Stimulated activated CD4-positive, alpha-beta T cell treated with anti-CD3 and anti-CD28 coated beads, Interleukin-15, amount 100 ng/mL, for 48 hours (primary cell): Measurements from ENCODE around the gene ZXDA.
"Not testable (repeated sequence)": the region's sequence is repeated elsewhere in the genome, so short reads cannot be mapped to it uniquely, and the experiment has no call there.

Experiments
- DNase-seq, 2 donors: peaks; one replicate each; pipeline ENCODE4 v3.0.0-alpha.2; 2020; ENCODE audit warnings: low read depth in 2 of 2

ZXDA gene

GRCh38 chrX:57910287-57910912 lies at the start of gene ZXDA:
ZXDA (minus strand) TSS chrX:57910458; CDS start chrX:57910420, 38 bp downstream.
- DNase-seq = not testable (repeated sequence)

GRCh38 chrX:57952320-57952678 lies 42.0 kb upstream of the ZXDA start:
- DNase-seq = no peak

- no peak for DNase-seq
These were observed 41.5 kb upstream of the ZXDA start for GRCh38 chrX:57951666-57952319.

DNA sequence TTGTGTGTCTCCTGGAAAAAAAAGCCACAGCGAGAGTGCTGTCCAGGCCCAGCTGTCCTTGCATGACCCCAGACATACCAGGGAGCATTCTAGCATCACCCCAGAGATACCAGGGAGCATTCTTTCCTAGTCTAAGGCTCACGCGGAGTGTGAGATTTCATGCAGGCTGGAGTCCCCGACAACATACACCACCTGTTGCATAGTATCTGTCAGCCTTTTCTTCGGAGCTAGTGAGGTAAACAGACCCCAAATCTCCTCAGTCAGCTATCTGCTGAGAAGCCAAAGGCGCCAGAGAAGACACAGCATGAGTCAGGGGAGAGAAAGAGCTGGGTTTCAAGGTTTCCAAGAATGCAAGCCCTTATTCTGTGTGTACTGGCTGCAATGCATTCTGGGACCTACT lies 23.1 kb upstream of the ZXDA start:
- DNase-seq = no peak

DNA sequence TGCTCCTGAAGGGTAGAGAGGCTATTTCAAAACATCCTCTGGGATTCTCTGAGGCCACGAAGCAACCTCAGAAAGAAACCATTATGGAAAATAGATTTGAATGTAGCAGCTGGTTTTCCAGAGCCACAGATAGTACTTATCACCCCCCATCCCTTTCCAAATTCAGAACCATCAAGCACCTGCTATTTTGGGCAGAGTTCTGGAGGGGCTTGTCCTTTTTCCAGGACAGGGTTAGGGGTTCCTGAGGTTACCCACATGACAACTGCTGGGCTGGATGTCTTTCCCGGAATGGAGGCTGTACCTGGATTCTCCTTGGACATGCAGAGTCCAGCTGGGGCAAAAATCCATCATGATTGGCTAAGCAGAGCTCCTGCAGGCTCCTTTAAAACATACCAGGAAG lies 22.0 kb upstream of the ZXDA start:
- DNase-seq = no peak

GRCh38 chrX:57930051-57930450 lies 19.8 kb upstream of the ZXDA start:
- DNase-seq = no peak

GRCh38 chrX:57929373-57929772 lies 19.1 kb upstream of the ZXDA start:
- DNase-seq = no peak

DNA sequence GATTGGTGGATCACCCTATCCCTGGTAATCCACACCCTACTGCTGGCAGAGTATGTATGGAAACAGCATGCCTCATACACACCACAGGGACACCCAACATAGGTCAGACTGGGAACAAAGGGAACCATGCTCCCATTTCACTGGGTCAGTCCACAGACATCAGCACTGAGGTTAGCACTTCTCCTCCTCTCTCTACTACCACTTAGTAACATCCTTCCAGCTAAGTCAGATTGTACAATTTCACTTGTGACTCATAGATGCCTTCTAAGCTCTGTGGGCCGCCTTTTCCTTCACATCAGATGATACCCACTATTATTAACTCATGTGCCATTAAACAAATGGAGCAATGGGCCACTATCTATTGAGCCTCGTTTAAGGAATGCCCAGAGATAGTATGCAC lies 15.5 kb upstream of the ZXDA start:
- no peak for DNase-seq

DNA sequence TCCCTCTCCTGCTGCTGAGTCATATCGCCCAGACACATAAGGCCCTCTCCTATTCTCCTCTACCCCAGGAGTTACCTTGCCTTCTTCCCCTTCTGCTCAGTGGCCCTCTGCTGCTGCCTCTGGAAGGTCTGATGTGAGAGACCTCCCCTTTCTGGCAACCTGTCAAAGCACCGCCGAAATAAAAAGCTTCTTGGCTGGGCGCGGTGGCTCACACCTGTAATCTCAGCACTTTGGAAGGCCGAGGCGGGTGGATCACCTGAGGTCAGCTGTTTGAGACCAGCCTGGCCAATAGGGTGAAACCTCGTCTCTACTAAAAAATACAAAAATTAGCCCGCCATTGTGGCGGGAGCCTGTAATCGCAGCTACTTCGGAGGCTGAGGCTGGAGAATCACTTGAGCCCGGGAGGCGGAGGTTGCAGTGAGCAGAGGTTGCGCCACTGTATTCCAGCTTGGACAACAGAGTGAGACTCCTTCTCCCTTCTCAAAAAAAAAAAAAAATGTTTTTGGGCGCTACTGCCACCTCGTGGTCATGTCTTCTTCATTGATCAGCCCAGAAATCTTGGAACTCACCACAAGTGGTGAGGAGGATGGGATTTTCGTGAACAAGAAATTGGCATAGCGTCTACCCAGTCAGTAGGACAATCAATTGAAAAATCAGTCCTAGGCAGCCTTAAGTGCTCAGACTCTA lies 8.6 kb upstream of the ZXDA start:
- no peak for DNase-seq

DNA sequence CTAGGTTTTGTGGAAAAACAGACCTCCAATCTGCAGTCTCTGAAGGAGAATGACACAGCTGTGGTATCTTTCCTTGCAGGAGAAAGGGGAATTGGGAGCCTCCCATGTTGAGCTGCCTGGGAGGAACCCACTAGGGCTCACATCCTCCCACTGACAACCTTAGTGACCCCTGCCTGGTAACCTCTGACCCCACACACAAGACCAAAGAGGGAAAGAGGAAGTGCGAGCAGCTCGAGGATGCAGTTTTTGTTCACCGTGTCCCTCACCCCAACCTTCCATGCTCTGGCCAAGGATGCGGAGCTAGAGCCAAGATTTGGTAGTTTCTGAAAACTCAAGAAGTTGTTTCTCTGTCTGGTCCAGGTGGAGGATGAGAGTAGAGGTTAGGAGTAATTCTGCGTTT lies 5.4 kb upstream of the ZXDA start:
- DNase-seq = no peak

GRCh38 chrX:57909595-57910286 lies 517 bp downstream of the ZXDA start:
- not testable (repeated sequence) for DNase-seq

DNA sequence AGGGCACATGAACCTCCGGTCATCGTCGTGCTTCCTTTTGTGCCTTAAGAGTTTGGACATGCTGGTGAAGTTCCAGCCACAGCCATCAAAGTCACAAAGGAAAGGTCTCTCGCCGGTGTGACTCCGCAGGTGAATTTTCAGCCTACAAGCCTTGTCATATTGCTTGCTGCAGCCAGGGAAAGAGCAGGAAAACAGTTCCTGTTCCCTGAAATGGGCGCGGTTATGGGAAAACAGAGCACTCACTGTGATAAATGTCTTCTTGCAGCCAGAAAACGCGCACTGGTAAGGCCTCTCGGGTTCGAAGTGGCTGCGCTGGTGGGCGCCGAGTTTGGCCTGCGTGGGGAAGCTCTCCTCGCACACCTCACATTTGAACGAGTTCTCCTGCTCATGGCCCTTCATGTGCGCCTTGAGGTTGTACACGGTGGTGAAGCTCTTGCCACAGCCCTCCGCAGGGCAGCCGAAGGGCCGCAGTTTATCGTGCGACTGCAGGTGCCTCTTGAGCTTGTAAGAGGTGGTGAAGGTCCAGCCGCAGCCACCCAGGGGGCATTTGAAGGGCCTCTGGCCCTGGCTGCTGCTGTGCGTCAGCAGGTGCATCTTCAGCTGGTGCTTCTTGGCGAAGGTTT lies 1.2 kb downstream of the ZXDA start:
- DNase-seq = not testable (repeated sequence)

DNA sequence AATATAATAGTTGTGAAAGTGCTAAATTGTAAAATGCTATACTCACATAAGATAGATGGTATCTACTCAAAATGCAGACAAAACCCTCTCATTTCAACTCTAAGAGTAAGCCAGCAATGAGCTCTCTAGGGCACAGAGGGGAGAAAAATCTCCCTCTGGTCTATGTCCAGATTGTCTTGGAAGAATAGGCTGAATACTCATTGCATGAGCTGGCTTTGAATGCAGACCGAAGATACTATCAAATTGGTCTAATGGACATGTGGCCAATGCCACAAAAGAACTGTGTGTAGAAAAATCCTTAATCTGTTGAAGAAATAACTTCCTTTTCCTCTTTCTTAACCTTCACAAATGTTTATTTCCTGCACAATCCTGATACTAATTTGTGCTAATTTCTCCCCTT lies 3.5 kb downstream of the ZXDA start:
- no peak for DNase-seq

GRCh38 chrX:57905141-57905540 lies 5.1 kb downstream of the ZXDA start:
- DNase-seq = no peak

- DNase-seq = no peak
These were observed 5.9 kb downstream of the ZXDA start for GRCh38 chrX:57904176-57904880.

- no peak for DNase-seq
These were observed 7.6 kb downstream of the ZXDA start for GRCh38 chrX:57902633-57903032.

GRCh38 chrX:57901466-57901865 lies 8.8 kb downstream of the ZXDA start:
- DNase-seq = no peak

DNA sequence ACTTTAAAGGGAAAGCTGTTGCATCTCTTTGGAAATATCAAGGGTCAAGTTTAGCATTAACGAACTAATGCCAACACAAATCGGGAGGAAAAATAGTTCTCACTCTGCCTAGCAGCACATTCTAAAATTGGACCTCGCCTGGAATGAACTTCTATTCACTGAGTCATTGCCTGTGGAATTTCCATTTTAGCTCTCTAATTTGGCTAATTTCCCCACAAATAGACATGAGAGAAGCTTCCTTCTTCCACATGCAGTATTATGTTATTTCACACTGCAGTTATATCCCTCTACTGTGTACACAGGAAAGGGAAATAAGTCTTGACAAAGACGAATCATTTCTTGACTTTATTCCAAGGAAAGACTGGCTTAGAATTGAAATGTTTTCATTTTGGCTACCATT lies 9.3 kb downstream of the ZXDA start:
- DNase-seq = no peak

DNA sequence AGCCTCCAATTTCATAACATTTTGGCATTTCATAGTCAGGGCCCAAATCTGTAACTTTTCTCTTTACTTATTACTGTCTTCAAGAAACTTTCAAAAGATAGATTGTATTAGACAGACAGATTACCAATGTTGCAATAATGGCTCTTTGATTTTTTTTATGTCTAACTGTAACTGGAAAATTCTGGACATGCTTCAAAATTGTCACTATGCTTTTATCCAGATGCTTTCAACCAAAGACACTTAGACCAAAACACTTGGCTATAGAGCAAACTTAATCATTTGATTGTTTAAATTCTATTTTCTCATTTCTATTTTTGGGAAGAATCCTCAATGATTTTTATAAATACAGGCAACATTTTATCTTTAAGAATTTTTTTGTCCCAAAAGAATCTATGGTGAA lies 10.4 kb downstream of the ZXDA start:
- no peak for DNase-seq

- DNase-seq = no peak
These were observed 11.2 kb downstream of the ZXDA start for GRCh38 chrX:57899064-57899463.

GRCh38 chrX:57871463-57871862 lies 38.8 kb downstream of the ZXDA start:
- no peak for DNase-seq
